C4-2B (cell line): ENCODE measurements around the gene CHST1.

Experiments
- H3K27ac ChIP-seq: fragments of 450-650 bp; 2 replicates; pipeline ENCODE4 v1.5.1; 2017
- CTCF ChIP-seq: fragments of 450-650 bp; conservative IDR thresholded peaks from 2 replicates; pipeline ENCODE4 v1.5.1; 2017; ENCODE audit warnings: mild to moderate bottlenecking
- ZFX ChIP-seq: fragments of 450-650 bp; IDR thresholded peaks from 2 replicates; pipeline ENCODE4 v1.6.1; 2017

The CHST1 gene

DNA sequence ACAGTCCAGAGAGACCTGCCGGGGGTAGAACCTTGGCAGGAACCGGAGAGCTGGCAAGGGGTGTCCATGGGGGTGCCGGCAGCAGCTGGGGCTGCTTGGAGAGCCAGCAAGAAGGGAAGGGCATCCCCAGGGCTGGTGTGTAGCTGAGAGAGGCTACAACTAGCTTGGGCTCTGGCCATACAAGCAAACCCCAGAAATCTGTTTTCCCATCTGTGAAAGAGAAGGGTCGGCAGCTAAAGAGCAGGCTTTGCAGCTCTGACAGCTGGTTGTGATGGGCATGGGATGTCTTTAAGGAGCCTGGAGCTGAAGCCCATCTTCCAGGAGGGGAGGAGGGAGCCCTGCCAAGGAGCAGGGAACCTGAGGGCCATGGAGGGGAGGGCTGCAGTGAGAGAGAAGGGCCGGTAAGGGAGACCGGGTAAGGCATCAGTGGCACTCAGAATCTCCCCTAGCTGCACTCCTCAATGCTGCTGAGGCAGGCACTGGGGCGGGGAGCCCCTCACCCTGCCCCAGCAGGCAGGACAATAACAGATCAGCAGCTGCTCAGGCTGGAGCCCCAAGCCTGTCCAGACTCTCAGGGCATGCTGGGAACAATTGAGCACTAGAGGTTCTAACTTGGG is 3.9 kb downstream of the CHST1 start:
- TF ChIP-seq CTCF (no peak), ZFX (no peak)
- H3K27ac ChIP-seq: no peak overlapping the region

DNA sequence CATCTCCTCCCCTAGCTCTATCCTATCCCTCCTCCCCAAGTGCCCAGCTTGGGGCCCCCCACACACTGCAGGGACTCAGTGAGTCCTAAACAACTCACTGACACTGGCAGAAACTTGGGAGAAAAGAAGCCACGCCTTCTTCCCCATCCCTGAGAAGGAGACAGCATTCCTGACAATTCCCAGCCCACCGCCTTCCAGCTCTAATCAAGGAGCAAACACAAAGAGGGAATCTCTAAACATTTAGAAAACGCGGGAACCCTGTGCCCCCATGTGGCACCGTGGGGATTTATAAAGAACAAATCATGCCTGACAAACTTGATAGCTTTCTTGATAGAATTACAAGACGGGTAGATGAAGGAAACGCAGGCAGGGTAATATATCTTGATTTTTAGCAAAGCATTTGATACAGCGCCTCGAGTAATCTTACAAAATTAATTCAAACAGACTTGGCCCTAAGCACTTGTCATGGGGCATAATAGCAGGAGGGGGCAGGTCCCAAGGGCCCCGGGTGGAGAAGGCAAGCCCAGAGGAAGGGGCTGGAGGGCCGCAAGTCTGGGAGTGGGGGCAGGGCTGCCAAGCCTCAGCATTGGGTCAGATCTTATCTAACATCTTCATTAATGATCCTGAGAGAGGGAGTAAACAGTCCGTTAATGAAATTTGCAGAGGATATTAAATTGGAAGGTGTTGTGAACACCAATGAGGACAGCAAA is 4.5 kb downstream of the CHST1 start:
- H3K27ac ChIP-seq: no peak overlapping the region
- TF ChIP-seq ZFX: no peak
- TF ChIP-seq CTCF: no peak

GRCh38 chr11:45659818-45660160 is 5.6 kb downstream of the CHST1 start:
- no peak overlapping the region for H3K27ac ChIP-seq
- TF ChIP-seq ZFX (no peak), CTCF (no peak)

GRCh38 chr11:45659031-45659817 is 6.2 kb downstream of the CHST1 start:
- no peak overlapping the region for H3K27ac ChIP-seq
- TF ChIP-seq CTCF: no peak
- TF ChIP-seq ZFX: no peak

DNA sequence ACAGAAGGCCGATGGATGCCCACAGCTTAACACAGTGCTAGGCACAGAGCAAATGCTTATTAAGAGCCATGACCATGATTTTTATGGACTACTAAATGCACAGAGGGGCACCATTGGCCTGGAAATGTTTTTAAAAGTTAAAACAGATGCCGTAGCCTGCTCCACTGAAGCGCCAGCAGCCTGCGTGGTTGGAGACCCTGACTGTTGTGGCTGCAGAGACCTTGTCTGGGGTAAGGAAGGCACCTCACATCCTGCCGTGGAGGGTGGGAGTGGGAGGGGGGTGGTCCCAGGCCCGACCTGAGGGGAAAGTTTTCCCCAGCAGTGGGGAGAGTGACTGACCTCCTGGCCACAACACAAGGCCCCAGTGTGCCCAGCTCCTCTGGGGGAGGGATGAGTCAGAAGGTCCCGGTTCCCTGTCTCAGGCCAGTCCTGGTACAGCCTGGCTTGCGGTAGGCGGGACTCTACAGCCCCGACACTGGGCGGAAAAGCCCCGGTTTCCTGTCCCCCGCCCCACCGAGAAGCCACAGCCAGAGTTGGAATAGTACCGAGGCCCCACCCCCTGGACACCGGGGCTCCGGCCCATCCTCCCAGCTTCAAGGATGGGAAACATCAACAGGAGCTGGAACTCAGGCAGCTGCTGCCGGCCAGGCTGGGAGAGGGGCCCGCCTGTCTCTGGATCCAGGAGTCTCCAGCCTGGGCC is 7.0 kb downstream of the CHST1 start:
- no peak overlapping the region for H3K27ac ChIP-seq
- no peak for TF ChIP-seq ZFX
- TF ChIP-seq CTCF: no peak

DNA sequence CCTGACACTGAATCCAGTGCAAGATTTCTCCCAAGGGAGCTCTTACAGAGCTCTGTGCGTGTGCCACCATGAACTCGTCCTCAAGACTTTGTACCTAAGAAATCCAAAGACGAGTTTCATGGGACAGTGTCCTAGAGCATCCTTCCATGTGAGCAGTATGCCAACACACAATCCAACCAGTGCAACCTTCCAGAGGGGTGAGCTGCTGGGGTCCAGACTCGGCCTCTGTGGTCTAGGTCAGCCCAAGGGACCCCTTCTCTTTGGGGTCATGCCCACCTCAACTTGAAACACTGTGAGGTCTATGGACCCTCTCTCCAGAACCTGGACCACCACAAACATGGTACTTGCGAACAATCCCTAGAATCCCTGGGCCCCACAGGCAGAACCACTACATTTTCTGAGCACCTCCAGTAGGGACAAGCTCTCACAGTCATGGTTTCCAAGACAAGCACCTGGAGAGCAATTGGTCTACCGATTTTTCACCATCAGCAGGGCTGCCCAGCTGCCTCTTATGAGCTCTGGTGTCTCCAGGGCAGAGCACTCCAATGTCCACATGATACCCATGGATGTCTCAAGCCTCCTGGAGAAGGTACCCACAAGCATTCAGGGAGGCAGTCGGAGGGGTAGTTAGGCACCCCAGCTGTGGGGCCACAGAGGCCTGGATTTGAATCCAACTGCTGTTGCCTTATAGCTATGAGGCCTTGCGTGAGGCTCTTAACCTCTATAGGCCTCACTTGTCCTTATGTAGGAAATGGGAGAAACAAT is 7.7 kb downstream of the CHST1 start:
- no peak for TF ChIP-seq CTCF
- no peak for TF ChIP-seq ZFX
- no peak overlapping the region for H3K27ac ChIP-seq
